Lower leg skin (tissue), 4 donors: Measurements from ENCODE around the gene HAGH. TPM values are rescaled to one million over a fixed set of nuclear protein-coding genes. Genes with fewer than 3 reads are reported as not detected.

Source experiments
- DNase-seq, 2 donors: peaks; one replicate each; pipeline ENCODE4 v3.0.0-alpha.2; 2019; ENCODE audit warnings: low spot score in 2 of 2
- H3K4me3 ChIP-seq: fragments of 200-600 bp; sonication (generic); 2 replicates; pipeline ENCODE4 v1.5.1; 2017; ENCODE audit warnings: mild to moderate bottlenecking, low read depth; ENCODE audit not compliant: poor library complexity, severe bottlenecking
- POLR2A ChIP-seq, 2 donors: fragments of 450-650 bp; IDR thresholded peaks; one replicate each; pipeline ENCODE4 v1.6.1; 2016 to 2017; ENCODE audit warnings: antibody characterized with exemption in 2 of 2, mild to moderate bottlenecking in 1 of 2, moderate library complexity in 1 of 2
- WGBS, 2 donors: methylation state at CpG; one replicate each; pipeline ENCODE4 v1.1.5; 2018; 5-methylcytosine and 5-hydroxymethylcytosine counted together
- intact Hi-C: fragments of 100-400 bp; cut with DNase I; formaldehyde crosslinking; loops from one replicate; pipeline ENCODE4 v1.15.0; 2023; ENCODE audit warnings: low total_unique reads
- total RNA-seq, 4 donors: library from RNA; depleted of rRNA; stranded (reverse); fragments of >200 nt; gene quantifications; one replicate each; pipeline ENCODE4 v1.1.0, GENCODE V29; 2016
- TF ChIP-seq, protein P1 (sequence below), 3 donors: fragments of 450-650 bp; IDR thresholded peaks; one replicate each; pipeline ENCODE4 v1.5.1; 2016; ENCODE audit warnings: antibody characterized with exemption in 3 of 3, mild to moderate bottlenecking in 3 of 3, moderate library complexity in 2 of 3

The HAGH gene
- total RNA-seq, 4 donors from 2014 or later, result 57.8 to 104 (median 89.0) TPM

DNA sequence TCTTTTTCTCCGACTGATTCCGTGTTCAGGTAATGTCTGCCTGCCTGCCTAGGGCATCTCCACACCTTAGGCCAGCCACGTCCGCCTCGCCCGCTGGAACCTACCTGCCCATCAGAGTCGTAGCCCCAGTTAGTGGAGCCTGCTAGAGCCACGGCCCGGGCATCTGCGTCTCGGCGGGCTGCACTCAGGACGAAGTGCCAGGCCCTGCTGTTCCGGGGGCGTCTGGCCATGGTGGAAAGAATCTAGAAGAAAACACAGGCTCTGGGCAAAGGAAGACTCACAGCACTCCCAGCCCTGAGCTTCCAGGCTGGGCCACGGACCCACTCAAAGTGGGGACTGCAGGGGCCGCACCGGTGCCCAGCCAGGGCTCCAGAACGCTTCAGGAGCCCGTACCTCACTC lies 45.4 kb downstream of the HAGH start:
- no peak overlapping the region for H3K4me3 ChIP-seq
- no peak for DNase-seq
- intact Hi-C loops, result no loop called here
- 52 to 59% methylated on average over 8 to 20 of the region's 20 CpGs for WGBS, 2 donors
- TF ChIP-seq, protein P1, sequence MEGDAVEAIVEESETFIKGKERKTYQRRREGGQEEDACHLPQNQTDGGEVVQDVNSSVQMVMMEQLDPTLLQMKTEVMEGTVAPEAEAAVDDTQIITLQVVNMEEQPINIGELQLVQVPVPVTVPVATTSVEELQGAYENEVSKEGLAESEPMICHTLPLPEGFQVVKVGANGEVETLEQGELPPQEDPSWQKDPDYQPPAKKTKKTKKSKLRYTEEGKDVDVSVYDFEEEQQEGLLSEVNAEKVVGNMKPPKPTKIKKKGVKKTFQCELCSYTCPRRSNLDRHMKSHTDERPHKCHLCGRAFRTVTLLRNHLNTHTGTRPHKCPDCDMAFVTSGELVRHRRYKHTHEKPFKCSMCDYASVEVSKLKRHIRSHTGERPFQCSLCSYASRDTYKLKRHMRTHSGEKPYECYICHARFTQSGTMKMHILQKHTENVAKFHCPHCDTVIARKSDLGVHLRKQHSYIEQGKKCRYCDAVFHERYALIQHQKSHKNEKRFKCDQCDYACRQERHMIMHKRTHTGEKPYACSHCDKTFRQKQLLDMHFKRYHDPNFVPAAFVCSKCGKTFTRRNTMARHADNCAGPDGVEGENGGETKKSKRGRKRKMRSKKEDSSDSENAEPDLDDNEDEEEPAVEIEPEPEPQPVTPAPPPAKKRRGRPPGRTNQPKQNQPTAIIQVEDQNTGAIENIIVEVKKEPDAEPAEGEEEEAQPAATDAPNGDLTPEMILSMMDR (IDR thresholded peaks at IDR 0.05), result no peak
- no peak for TF ChIP-seq POLR2A (IDR thresholded peaks at IDR 0.05)

DNA sequence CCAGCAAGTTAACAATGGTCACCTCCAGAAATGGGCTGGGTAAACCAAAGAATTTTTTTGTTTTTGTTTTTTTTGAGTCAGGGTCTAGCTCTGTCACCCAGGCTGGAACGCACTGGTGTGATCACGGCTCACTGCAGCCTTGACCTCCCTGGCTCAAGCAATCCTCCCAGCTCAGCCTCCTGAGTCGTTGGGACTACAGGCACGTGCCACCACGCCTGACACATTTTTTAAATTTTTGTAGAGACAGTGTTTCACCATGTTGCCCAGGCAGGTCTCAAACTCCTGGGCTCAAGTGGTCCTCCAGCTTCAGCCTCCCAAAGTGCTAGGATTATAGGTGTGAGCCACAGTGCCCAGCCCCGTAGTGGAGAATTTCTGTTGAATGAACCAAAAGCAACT lies 46.0 kb downstream of the HAGH start:
- WGBS, 2 donors, result 76 to 81% methylated on average over 6 of the region's 6 CpGs

DNA sequence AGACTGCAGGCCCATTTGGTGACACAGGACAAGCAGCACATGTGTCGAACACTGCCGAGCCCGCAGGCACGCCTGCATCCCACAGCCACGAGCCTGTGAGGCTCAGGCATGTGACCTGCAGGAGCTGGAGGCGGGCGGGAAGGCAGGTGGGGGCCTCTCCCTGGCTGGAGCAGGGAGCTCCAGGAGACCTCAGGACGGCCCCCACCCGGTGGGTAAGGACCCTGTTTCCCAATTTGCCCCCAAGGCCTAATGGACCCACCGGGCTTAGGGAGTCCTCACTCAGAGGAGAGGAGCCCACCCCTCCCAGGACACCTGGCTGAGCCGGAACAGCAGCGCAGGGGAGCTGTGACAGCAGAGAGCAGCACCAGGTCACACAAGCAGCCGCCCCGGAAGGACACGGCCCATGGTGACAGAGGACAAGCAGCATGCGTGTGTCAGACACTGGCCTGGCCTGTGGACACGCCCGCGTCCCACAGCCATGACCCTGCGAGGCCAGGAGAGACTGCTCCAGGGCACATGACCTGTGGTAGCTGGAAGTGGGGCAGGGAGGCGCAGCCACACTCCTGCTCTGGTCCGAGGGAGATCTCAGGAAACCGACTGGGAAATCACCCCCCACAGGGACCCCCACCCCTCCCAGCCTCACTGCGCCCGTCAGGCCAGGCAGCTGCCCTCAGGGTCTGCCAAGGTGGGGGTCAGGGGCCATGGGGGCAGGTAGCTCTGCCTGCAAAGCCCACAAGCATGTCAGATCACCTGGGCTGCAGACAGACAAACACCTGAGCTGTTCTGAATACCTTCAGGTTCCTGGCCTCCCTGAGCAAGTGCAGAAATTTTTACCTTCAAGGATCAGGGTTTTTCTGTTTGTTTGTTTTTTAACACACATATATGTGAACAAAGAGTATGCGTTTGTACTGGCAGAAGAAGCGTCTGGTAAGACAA lies 46.6 kb downstream of the HAGH start:
- 79 to 80% methylated on average over 8 to 26 of the region's 27 CpGs for WGBS, 2 donors
- H3K4me3 ChIP-seq, result no peak overlapping the region
- no peak for DNase-seq
- intact Hi-C loops, result no loop called here
- TF ChIP-seq, protein P1 (IDR thresholded peaks at IDR 0.05), result no peak
- no peak for TF ChIP-seq POLR2A (IDR thresholded peaks at IDR 0.05)

More for the DNA sequence above, 46.0 kb downstream of the HAGH start:
- intact Hi-C loops, result no loop called here
- no peak for TF ChIP-seq POLR2A (IDR thresholded peaks at IDR 0.05)
- TF ChIP-seq, protein P1 (IDR thresholded peaks at IDR 0.05), result no peak
- DNase-seq, result no peak
- no peak overlapping the region for H3K4me3 ChIP-seq

DNA sequence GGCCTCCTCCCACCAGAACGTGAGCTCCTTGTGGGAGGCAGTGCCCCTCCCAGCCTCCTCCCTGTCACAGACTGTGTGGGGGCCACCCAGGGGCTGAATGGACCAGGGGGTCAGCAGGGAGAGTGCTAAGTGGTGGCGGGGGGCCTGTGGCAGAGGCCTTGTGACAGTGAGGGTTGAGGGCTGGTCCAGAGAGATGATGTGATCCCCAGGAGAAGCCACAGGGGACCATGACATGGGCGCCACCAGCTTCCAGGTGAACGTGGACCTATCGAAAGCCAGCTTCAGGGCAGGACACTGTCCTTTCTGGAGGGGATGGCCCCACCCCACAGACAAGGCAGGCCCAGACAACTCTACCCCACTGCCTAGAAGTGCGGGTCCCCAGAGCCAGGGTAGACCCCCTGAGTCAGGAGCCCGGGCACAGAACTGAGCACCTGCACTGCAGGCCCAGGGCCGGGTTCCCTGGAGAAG lies 47.4 kb downstream of the HAGH start:
- 74 to 79% methylated on average over 6 of the region's 8 CpGs for WGBS, 2 donors
- no peak overlapping the region for H3K4me3 ChIP-seq
- no peak for DNase-seq
- TF ChIP-seq, protein P1 (IDR thresholded peaks at IDR 0.05), result no peak
- TF ChIP-seq POLR2A (IDR thresholded peaks at IDR 0.05), result no peak
- intact Hi-C loops, result no loop called here

GRCh38 chr16:1778200-1779179 lies 48.1 kb downstream of the HAGH start:
- WGBS, 2 donors, result 85 to 91% methylated on average over 20 to 33 of the region's 34 CpGs
- no peak for DNase-seq

More at GRCh38 chr16:1778200-1779179, 48.1 kb downstream of the HAGH start:
- no peak overlapping the region for H3K4me3 ChIP-seq
- TF ChIP-seq, protein P1 (IDR thresholded peaks at IDR 0.05), result no peak
- no peak for TF ChIP-seq POLR2A (IDR thresholded peaks at IDR 0.05)
- intact Hi-C loops, result no loop called here
